H1 (cell line): ENCODE measurements around the gene CLEC14A. TPM values are rescaled to one million over a fixed set of nuclear protein-coding genes. Genes with fewer than 3 reads are reported as not detected.

ENCODE experiments used
- ASH2L ChIP-seq: fragments of 200-600, 300-600 bp; sonication (generic); IDR thresholded peaks from one replicate; pipeline ENCODE4 v1.7.1; 2017; ENCODE audit warnings: low read length
- CHD2 ChIP-seq: IDR thresholded peaks from 2 replicates; pipeline ENCODE4 v1.6.1; 2012; ENCODE audit warnings: low read length, improper control_type of control experiment
- EP300 ChIP-seq, 2 experiments: IDR thresholded peaks; 1 replicate in 1 of 2; 2 replicates in 1 of 2; pipeline ENCODE4 v1.6.1; 2011 to 2012; ENCODE audit warnings: low read depth in 2 of 2, low read length in 2 of 2, mild to moderate bottlenecking in 2 of 2, borderline replicate concordance in 1 of 2, inconsistent platforms in 1 of 2, moderate library complexity in 1 of 2
- HDAC2 ChIP-seq, 2 experiments: fragments of 300-600 bp in 1 of 2; sonication (generic) in 1 of 2; IDR thresholded peaks; 2 replicates each; pipeline ENCODE4 v1.6.1; 2011 to 2012; ENCODE audit warnings: low read depth in 2 of 2, low read length in 2 of 2, mild to moderate bottlenecking in 2 of 2, moderate library complexity in 2 of 2, borderline replicate concordance in 1 of 2, inconsistent platforms in 1 of 2
- HDAC6 ChIP-seq: IDR thresholded peaks from one replicate; pipeline ENCODE4 v1.7.1; 2012; ENCODE audit warnings: low read depth, mild to moderate bottlenecking, inconsistent platforms, low read length, moderate library complexity
- RFX5 ChIP-seq: IDR thresholded peaks from 2 replicates; pipeline ENCODE4 v1.6.1; 2011; ENCODE audit warnings: low read depth, low read length, improper control_type of control experiment, borderline replicate concordance
- SP2 ChIP-seq: IDR thresholded peaks from 2 replicates; pipeline ENCODE4 v1.6.1; 2012; ENCODE audit warnings: mild to moderate bottlenecking, low read length, inconsistent platforms
- SUZ12 ChIP-seq: fragments of 200-600 bp; sonication (generic); IDR thresholded peaks from 2 replicates; pipeline ENCODE4 v1.6.1; 2012; ENCODE audit warnings: mild to moderate bottlenecking, inconsistent platforms, low read length, moderate library complexity, mixed read lengths
- TAF1 ChIP-seq: IDR thresholded peaks from 2 replicates; pipeline ENCODE4 v1.6.1; 2011; ENCODE audit warnings: mild to moderate bottlenecking, low read depth, low read length
- polyA plus RNA-seq, 7 experiments: library from polyadenylated mRNA; depleted of rRNA in 3 of 7; stranded (reverse) in 5 of 7; unstranded in 2 of 7; fragments of >200 nt in 5 of 7; fragments of 200-250 nt in 2 of 7; gene quantifications; 1 replicate in 5 of 7; 2 replicates in 1 of 7; 4 replicates in 1 of 7; pipeline versions ENCODE4 v1.2.1 to v1.2.3, GENCODE V29; 2011 to 2013; ENCODE audit warnings: missing spikeins in 2 of 7, mixed read lengths in 2 of 7
- total RNA-seq: library from RNA; stranded (reverse); fragmentation: NEBNext Ultra II Directional; extraction: Animal tissue kit (Norgen Biotek cat#: 25700); gene quantifications from 2 replicates; pipeline ENCODE4 v1.2.1, GENCODE V29; 2021
- TF ChIP-seq, protein P1 (sequence below): fragments of 300-600 bp; sonication (generic); IDR thresholded peaks from 2 replicates; pipeline ENCODE4 v1.7.1; 2012; ENCODE audit warnings: low read length, moderate library complexity, mild to moderate bottlenecking, inconsistent platforms; ENCODE audit not compliant: insufficient replicate concordance

CLEC14A gene
- total and polyA plus RNA-seq, 2 of the 8 experiments (the other 6 are each of a cell fraction or from before 2014, with no cell fraction given) = 0.09 to 0.13 TPM

DNA sequence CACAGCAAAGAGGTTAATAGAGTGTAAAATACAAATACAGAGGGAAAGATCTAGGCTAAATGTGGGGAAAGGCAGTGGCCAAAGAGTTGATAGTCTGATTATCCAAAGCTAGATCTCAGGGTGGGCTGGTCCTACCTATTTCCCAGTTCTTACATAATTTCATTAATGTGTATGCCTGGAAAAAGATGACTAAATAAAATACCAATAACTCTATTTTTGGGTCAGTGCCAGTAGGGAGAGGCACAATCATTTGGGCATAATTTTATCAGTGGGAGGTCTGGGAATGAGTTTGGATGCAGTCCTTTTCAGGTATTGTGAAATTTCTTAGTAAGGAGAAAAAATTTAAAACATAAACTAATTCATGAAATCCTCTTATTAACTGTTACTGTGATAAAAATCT is 30.6 kb upstream of the CLEC14A start (continued):
- TF ChIP-seq, protein P1, sequence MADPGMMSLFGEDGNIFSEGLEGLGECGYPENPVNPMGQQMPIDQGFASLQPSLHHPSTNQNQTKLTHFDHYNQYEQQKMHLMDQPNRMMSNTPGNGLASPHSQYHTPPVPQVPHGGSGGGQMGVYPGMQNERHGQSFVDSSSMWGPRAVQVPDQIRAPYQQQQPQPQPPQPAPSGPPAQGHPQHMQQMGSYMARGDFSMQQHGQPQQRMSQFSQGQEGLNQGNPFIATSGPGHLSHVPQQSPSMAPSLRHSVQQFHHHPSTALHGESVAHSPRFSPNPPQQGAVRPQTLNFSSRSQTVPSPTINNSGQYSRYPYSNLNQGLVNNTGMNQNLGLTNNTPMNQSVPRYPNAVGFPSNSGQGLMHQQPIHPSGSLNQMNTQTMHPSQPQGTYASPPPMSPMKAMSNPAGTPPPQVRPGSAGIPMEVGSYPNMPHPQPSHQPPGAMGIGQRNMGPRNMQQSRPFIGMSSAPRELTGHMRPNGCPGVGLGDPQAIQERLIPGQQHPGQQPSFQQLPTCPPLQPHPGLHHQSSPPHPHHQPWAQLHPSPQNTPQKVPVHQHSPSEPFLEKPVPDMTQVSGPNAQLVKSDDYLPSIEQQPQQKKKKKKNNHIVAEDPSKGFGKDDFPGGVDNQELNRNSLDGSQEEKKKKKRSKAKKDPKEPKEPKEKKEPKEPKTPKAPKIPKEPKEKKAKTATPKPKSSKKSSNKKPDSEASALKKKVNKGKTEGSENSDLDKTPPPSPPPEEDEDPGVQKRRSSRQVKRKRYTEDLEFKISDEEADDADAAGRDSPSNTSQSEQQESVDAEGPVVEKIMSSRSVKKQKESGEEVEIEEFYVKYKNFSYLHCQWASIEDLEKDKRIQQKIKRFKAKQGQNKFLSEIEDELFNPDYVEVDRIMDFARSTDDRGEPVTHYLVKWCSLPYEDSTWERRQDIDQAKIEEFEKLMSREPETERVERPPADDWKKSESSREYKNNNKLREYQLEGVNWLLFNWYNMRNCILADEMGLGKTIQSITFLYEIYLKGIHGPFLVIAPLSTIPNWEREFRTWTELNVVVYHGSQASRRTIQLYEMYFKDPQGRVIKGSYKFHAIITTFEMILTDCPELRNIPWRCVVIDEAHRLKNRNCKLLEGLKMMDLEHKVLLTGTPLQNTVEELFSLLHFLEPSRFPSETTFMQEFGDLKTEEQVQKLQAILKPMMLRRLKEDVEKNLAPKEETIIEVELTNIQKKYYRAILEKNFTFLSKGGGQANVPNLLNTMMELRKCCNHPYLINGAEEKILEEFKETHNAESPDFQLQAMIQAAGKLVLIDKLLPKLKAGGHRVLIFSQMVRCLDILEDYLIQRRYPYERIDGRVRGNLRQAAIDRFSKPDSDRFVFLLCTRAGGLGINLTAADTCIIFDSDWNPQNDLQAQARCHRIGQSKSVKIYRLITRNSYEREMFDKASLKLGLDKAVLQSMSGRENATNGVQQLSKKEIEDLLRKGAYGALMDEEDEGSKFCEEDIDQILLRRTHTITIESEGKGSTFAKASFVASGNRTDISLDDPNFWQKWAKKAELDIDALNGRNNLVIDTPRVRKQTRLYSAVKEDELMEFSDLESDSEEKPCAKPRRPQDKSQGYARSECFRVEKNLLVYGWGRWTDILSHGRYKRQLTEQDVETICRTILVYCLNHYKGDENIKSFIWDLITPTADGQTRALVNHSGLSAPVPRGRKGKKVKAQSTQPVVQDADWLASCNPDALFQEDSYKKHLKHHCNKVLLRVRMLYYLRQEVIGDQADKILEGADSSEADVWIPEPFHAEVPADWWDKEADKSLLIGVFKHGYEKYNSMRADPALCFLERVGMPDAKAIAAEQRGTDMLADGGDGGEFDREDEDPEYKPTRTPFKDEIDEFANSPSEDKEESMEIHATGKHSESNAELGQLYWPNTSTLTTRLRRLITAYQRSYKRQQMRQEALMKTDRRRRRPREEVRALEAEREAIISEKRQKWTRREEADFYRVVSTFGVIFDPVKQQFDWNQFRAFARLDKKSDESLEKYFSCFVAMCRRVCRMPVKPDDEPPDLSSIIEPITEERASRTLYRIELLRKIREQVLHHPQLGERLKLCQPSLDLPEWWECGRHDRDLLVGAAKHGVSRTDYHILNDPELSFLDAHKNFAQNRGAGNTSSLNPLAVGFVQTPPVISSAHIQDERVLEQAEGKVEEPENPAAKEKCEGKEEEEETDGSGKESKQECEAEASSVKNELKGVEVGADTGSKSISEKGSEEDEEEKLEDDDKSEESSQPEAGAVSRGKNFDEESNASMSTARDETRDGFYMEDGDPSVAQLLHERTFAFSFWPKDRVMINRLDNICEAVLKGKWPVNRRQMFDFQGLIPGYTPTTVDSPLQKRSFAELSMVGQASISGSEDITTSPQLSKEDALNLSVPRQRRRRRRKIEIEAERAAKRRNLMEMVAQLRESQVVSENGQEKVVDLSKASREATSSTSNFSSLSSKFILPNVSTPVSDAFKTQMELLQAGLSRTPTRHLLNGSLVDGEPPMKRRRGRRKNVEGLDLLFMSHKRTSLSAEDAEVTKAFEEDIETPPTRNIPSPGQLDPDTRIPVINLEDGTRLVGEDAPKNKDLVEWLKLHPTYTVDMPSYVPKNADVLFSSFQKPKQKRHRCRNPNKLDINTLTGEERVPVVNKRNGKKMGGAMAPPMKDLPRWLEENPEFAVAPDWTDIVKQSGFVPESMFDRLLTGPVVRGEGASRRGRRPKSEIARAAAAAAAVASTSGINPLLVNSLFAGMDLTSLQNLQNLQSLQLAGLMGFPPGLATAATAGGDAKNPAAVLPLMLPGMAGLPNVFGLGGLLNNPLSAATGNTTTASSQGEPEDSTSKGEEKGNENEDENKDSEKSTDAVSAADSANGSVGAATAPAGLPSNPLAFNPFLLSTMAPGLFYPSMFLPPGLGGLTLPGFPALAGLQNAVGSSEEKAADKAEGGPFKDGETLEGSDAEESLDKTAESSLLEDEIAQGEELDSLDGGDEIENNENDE = no peak
- no peak for TF ChIP-seq HDAC2 (IDR thresholded peaks at IDR 0.05; ENCODE audit: borderline replicate concordance in 1 of 2, low read depth in 2 of 2, low read length in 2 of 2)
- no peak for TF ChIP-seq SP2
- no peak for TF ChIP-seq SUZ12
- TF ChIP-seq ASH2L = no peak
- TF ChIP-seq RFX5 = no peak
- TF ChIP-seq TAF1 = no peak
- TF ChIP-seq CHD2 = no peak
- no peak for TF ChIP-seq EP300 (IDR thresholded peaks at IDR 0.05; ENCODE audit: borderline replicate concordance in 1 of 2, low read depth in 2 of 2, low read length in 2 of 2)
- no peak for TF ChIP-seq HDAC6
